ENCODE results near the gene EDC3. TPM values are rescaled to one million over a fixed set of nuclear protein-coding genes. Genes with fewer than 3 reads are reported as not detected.

EDC3 gene
- total RNA-seq, 2 donors from 2014 or later, result 20.6 to 36.8 TPM

DNA sequence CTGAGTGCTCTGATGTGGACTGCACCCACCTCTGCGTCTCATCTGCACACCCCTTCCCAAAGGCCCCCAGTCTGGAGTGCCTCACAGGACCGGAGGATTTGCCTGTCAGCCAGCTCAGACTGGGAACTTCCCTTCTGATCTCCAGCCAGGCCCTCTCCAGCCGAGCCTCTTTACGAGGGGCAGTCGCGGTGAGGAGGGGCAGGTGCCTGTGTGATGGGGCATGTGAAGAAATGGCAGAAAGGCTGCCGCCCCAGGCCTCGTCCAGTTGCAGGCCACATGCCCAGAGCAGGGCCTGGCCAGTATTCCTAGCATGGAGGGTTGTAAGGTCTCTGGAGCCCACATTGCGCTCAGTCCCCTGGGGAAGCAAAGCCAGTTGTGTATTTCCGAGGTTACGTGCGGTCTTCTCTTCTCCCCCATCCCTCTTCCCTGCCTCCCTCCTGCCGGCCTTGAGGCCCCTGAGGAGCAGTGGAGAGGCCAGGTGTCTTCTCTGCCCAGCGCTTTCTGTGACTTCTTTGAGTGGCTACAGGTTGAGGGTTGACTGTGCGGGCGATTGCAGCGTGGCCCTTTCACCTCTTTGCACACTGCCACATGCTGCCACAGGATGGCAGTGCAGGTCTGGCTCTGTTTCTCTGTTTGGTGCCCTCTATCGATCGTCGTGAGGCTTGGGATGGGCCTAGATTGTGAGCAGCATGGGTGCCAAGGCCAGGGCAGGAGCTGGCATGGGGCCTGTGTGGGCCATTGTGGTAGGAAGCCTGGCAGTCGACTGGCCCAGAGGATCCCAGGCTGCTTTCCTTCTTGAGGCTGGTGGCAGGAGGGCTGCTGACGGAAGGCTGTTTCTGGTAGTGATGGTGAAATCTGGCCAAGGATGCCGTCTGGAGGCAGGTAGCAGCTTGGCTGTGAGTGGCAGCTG is 74.9 kb downstream of the EDC3 start:
- Histone ChIP-seq H3K36me3 (peaks cover 18 to 38% of the 10 kb centered on the region in 2 donors), H3K9me3 (no peaks in the 10 kb centered on the region), H3K27me3 (replicated peaks; ENCODE audit: insufficient read depth) (no peaks in the 10 kb centered on the region), H3K4me1 (replicated peaks) (peaks cover 19% of the 10 kb centered on the region), H3K4me3 (no peak overlapping the region), H3K27ac (no peak overlapping the region)
- intact Hi-C loops (cut with DNase I), result no loop called here
- TF ChIP-seq POLR2A (IDR thresholded peaks at IDR 0.05) (no peak), POLR2AphosphoS5 (IDR thresholded peaks at IDR 0.05) (peak; percentile 48)
- TF ChIP-seq, protein P1, sequence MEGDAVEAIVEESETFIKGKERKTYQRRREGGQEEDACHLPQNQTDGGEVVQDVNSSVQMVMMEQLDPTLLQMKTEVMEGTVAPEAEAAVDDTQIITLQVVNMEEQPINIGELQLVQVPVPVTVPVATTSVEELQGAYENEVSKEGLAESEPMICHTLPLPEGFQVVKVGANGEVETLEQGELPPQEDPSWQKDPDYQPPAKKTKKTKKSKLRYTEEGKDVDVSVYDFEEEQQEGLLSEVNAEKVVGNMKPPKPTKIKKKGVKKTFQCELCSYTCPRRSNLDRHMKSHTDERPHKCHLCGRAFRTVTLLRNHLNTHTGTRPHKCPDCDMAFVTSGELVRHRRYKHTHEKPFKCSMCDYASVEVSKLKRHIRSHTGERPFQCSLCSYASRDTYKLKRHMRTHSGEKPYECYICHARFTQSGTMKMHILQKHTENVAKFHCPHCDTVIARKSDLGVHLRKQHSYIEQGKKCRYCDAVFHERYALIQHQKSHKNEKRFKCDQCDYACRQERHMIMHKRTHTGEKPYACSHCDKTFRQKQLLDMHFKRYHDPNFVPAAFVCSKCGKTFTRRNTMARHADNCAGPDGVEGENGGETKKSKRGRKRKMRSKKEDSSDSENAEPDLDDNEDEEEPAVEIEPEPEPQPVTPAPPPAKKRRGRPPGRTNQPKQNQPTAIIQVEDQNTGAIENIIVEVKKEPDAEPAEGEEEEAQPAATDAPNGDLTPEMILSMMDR (IDR thresholded peaks at IDR 0.05), result peak in 3 of 4 experiments; percentile 57 to 88 (median 77)
- 49% methylated on average over 23 of the region's 23 CpGs for WGBS
- DNase-seq (ENCODE audit: low spot score), result peak; percentile 58

- H3K4me3 ChIP-seq, result no peak overlapping the region
- 90% methylated on average over 27 of the region's 27 CpGs for WGBS
- H3K4me1 ChIP-seq (replicated peaks), result peaks cover 19% of the 10 kb centered on the region
- no peak overlapping the region for H3K27ac ChIP-seq
- no peak for TF ChIP-seq POLR2A (IDR thresholded peaks at IDR 0.05)
- no peak for TF ChIP-seq POLR2AphosphoS5 (IDR thresholded peaks at IDR 0.05)
- TF ChIP-seq, protein P1 (IDR thresholded peaks at IDR 0.05), result no peak
- no peak for DNase-seq (ENCODE audit: low spot score)
- H3K9me3 ChIP-seq, result no peaks in the 10 kb centered on the region
- intact Hi-C loops (cut with DNase I), result loop anchor here (5.0 to 10.0 kb wide), 2 partner anchors 158 to 625 kb away; partner anchors contain the start of genes PML, STOML1 and UBL7
- no peaks in the 10 kb centered on the region for H3K27me3 ChIP-seq (replicated peaks; ENCODE audit: insufficient read depth)
- H3K36me3 ChIP-seq, result peaks cover 17 to 29% of the 10 kb centered on the region in 2 donors
Measured at GRCh38 chr15:74619916-74620635, 75.7 kb downstream of the EDC3 start.

- WGBS, result 69% methylated on average over 15 of the region's 15 CpGs
- peaks cover 19% of the 10 kb centered on the region for H3K4me1 ChIP-seq (replicated peaks)
- no peak for DNase-seq (ENCODE audit: low spot score)
Measured at GRCh38 chr15:74618841-74619596, 76.8 kb downstream of the EDC3 start.

DNA sequence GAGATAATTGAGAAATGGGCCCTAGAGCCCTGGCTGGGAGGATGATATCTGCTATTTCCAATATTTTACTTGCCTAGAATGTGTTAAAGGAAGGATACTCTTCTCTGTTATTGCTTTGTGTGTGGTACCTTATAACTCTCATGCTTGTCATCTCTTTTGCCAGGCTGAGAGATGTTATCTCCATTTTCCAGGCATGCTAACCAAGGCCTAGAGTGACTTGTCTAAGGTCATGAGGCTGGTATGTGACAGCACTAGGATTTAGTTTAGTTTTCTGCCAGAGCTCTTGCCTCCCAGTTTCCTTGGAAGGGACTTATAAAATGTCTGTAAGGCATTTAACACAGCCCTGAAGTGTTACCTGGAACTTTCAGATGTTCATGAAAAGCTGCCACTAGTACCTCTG is 78.8 kb downstream of the EDC3 start:
- intact Hi-C loops (cut with DNase I), result loop anchor here (5.0 to 10.0 kb wide), 2 partner anchors 155 to 622 kb away; partner anchors contain the start of genes PML, STOML1 and UBL7
- TF ChIP-seq POLR2A (IDR thresholded peaks at IDR 0.05) (no peak), POLR2AphosphoS5 (IDR thresholded peaks at IDR 0.05) (no peak)
- TF ChIP-seq, protein P1 (IDR thresholded peaks at IDR 0.05), result no peak
- H3K27me3 ChIP-seq (replicated peaks; ENCODE audit: insufficient read depth), result no peaks in the 10 kb centered on the region
- H3K27ac ChIP-seq, result peak overlapping the region; percentile 95 to 96
- peaks cover 2 to 9% of the 10 kb centered on the region in 2 donors for H3K36me3 ChIP-seq
- DNase-seq (ENCODE audit: low spot score), result no peak
- peaks cover 19% of the 10 kb centered on the region for H3K4me1 ChIP-seq (replicated peaks)
- H3K4me3 ChIP-seq, result peak overlapping the region; percentile 98 to 100
- H3K9me3 ChIP-seq, result no peaks in the 10 kb centered on the region

More at GRCh38 chr15:74618841-74619596, 76.8 kb downstream of the EDC3 start:
- intact Hi-C loops (cut with DNase I), result loop anchor here (5.0 to 10.0 kb wide), 2 partner anchors 157 to 624 kb away; partner anchors contain the start of genes PML, STOML1 and UBL7
- peaks cover 12 to 22% of the 10 kb centered on the region in 2 donors for H3K36me3 ChIP-seq
- H3K27me3 ChIP-seq (replicated peaks; ENCODE audit: insufficient read depth), result no peaks in the 10 kb centered on the region
- no peak overlapping the region for H3K4me3 ChIP-seq
- peak overlapping the region in 1 of 2 donors; percentile 7 for H3K27ac ChIP-seq
- no peaks in the 10 kb centered on the region for H3K9me3 ChIP-seq
- TF ChIP-seq, protein P1 (IDR thresholded peaks at IDR 0.05), result no peak
- TF ChIP-seq POLR2AphosphoS5 (IDR thresholded peaks at IDR 0.05) (no peak), POLR2A (IDR thresholded peaks at IDR 0.05) (no peak)

Data from prostate gland (tissue), 2 donors.